ENCODE data around the gene MYO19. TPM values are rescaled to one million over a fixed set of nuclear protein-coding genes. Genes with fewer than 3 reads are reported as not detected.

Gene MYO19
- total and polyA plus RNA-seq, 2 experiments from 2014 or later = 14.9 to 34.4 TPM

DNA sequence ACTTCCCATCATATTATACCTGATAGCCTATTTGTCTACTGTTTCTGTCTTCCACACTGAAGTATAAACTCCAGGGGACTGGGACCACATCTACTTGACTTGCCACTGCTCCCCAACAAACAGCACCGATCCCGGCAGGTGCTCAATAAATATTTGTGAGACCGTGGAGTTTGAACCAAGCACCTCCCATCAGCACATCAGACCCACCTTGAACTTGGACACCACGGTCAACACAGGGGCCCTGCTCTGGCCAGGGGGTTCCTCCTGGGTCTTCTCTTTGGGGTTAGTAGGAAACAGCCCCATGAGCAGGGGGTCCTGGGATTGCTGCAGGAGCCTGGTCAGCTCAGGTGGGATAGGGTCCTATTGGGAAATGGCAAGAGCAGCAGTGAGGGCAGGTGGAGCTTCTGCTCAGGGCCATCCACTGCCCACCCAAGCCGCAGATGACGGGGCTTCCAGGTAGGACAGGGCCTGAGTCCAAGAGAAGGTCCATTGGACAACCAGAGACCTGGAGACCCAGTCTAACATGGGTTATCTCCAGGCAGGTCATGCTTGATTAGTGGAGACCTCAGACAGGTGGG lies 28.3 kb downstream of the MYO19 start:
- no peak overlapping the region for H3K4me3 ChIP-seq
- H3K27me3 ChIP-seq (replicated peaks; ENCODE audit: insufficient read depth) = no peaks in the 10 kb centered on the region
- H3K4me1 ChIP-seq (ENCODE audit: insufficient read depth) = no peaks in the 10 kb centered on the region
- peaks cover 6% of the 10 kb centered on the region; the same call in 1 of the 2 replicates for H3K36me3 ChIP-seq (ENCODE audit: low read depth)
- TF ChIP-seq EZH2phosphoT487 (IDR thresholded peaks at IDR 0.05; ENCODE audit: insufficient read depth, low read depth) = no peak
- no peak for TF ChIP-seq EZH2 (IDR thresholded peaks at IDR 0.05; ENCODE audit: insufficient read depth, poor library complexity, severe bottlenecking)
- no peaks in the 10 kb centered on the region for H3K79me2 ChIP-seq (ENCODE audit: insufficient read depth)
- H2AFZ ChIP-seq = no peak overlapping the region
- H4K20me1 ChIP-seq (ENCODE audit: insufficient read depth) = no peaks in the 10 kb centered on the region
- H3K9me2 ChIP-seq (ENCODE audit: insufficient read depth) = no peaks in the 10 kb centered on the region
- no peaks in the 10 kb centered on the region for H3K9me3 ChIP-seq (ENCODE audit: low read depth)
- DNase-seq = no peak
- 80 to 81% methylated on average over 6 of the region's 6 CpGs for WGBS, 2 experiments (ENCODE audit: low coverage in 1 of 2, low lambda C conversion rate in 2 of 2, missing lambda C conversion rate in 2 of 2)
- in situ Hi-C loops (cut with MboI) = loop anchor here (25.0 kb wide), 2 partner anchors 669 to 1419 kb away; no protein-coding TSS in a partner anchor
- H3F3A ChIP-seq (ENCODE audit: insufficient read depth) = no peaks in the 10 kb centered on the region
- no peak overlapping the region for H3K9ac ChIP-seq
- H3K4me2 ChIP-seq (ENCODE audit: unreplicated experiment) = no peak overlapping the region
- no peak overlapping the region for H3K27ac ChIP-seq

DNA sequence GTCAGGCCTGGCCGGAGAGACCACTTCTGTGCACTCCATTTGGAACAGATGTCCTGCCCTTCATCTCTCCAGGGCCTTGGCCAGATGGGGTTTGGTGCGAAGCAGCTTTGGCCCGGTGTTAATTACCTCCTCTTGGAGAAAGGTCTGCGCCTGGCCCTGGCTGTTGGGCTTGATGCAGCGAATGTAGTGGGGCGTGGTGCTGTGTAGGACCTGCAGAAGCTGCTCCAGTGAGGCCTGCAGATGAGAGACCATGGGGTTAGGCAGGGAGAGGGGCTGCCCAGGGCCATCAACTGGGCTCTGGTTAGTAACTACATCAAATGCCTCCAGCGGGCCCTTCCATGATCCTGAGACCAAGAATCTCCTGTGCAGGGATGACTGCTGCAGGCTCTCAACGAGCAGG lies 29.5 kb downstream of the MYO19 start:
- no peaks in the 10 kb centered on the region for H4K20me1 ChIP-seq (ENCODE audit: insufficient read depth)
- H3K9me2 ChIP-seq (ENCODE audit: insufficient read depth) = no peaks in the 10 kb centered on the region
- in situ Hi-C loops (cut with MboI) = loop anchor here (25.0 kb wide), 2 partner anchors 668 to 1418 kb away; no protein-coding TSS in a partner anchor
- no peak overlapping the region for H3K9ac ChIP-seq
- H3K4me2 ChIP-seq (ENCODE audit: unreplicated experiment) = no peak overlapping the region
- H3K36me3 ChIP-seq (ENCODE audit: low read depth) = peaks cover 6% of the 10 kb centered on the region; the same call in 1 of the 2 replicates
- TF ChIP-seq EZH2 (IDR thresholded peaks at IDR 0.05; ENCODE audit: insufficient read depth, poor library complexity, severe bottlenecking) (no peak), EZH2phosphoT487 (IDR thresholded peaks at IDR 0.05; ENCODE audit: insufficient read depth, low read depth) (no peak)
- no peak overlapping the region for H3K27ac ChIP-seq
- no peaks in the 10 kb centered on the region for H3K79me2 ChIP-seq (ENCODE audit: insufficient read depth)
- no peak overlapping the region for H3K4me3 ChIP-seq
- H3F3A ChIP-seq (ENCODE audit: insufficient read depth) = no peaks in the 10 kb centered on the region
- H3K4me1 ChIP-seq (ENCODE audit: insufficient read depth) = no peaks in the 10 kb centered on the region
- H2AFZ ChIP-seq = no peak overlapping the region
- 97 to 98% methylated on average over 8 of the region's 8 CpGs for WGBS, 2 experiments (ENCODE audit: low coverage in 1 of 2, low lambda C conversion rate in 2 of 2, missing lambda C conversion rate in 2 of 2)
- H3K27me3 ChIP-seq (replicated peaks; ENCODE audit: insufficient read depth) = no peaks in the 10 kb centered on the region
- no peaks in the 10 kb centered on the region for H3K9me3 ChIP-seq (ENCODE audit: low read depth)
- no peak for DNase-seq

DNA sequence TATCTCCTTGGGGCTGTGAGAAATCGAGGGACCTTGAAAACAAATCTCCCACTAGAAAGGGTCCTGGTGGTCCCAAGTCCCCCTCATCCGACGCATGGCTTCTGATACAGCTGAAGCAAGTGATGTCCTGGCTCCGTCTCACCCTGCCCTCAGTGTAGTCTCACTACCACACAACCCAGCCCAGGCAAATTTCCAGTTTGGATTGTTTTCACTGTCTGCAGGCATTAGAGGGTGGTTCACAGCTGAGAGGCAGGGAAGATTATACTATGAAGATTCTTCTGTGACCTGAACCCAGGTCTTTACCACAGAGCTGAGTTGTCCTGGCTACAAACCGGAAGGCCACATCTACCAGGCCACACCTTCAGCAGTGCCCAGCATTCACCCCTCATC lies 30.5 kb downstream of the MYO19 start:
- Histone ChIP-seq H4K20me1 (ENCODE audit: insufficient read depth) (no peaks in the 10 kb centered on the region), H3K79me2 (ENCODE audit: insufficient read depth) (no peaks in the 10 kb centered on the region), H3K9ac (no peak overlapping the region), H3F3A (ENCODE audit: insufficient read depth) (no peaks in the 10 kb centered on the region), H3K9me2 (ENCODE audit: insufficient read depth) (no peaks in the 10 kb centered on the region), H3K27me3 (replicated peaks; ENCODE audit: insufficient read depth) (no peaks in the 10 kb centered on the region), H3K4me2 (ENCODE audit: unreplicated experiment) (no peak overlapping the region), H3K36me3 (ENCODE audit: low read depth) (peaks cover 6% of the 10 kb centered on the region; the same call in 1 of the 2 replicates), H3K4me3 (no peak overlapping the region), H3K4me1 (ENCODE audit: insufficient read depth) (no peaks in the 10 kb centered on the region), H2AFZ (no peak overlapping the region), H3K9me3 (ENCODE audit: low read depth) (no peaks in the 10 kb centered on the region), H3K27ac (no peak overlapping the region)
- TF ChIP-seq EZH2phosphoT487 (IDR thresholded peaks at IDR 0.05; ENCODE audit: insufficient read depth, low read depth) (no peak), EZH2 (IDR thresholded peaks at IDR 0.05; ENCODE audit: insufficient read depth, poor library complexity, severe bottlenecking) (no peak)
- DNase-seq = no peak
- WGBS, 2 experiments (ENCODE audit: low coverage in 1 of 2, low lambda C conversion rate in 2 of 2, missing lambda C conversion rate in 2 of 2) = 93 to 99% methylated on average over 5 of the region's 5 CpGs
- in situ Hi-C loops (cut with MboI) = loop anchor here (25.0 kb wide), 2 partner anchors 667 to 1417 kb away; no protein-coding TSS in a partner anchor

DNA sequence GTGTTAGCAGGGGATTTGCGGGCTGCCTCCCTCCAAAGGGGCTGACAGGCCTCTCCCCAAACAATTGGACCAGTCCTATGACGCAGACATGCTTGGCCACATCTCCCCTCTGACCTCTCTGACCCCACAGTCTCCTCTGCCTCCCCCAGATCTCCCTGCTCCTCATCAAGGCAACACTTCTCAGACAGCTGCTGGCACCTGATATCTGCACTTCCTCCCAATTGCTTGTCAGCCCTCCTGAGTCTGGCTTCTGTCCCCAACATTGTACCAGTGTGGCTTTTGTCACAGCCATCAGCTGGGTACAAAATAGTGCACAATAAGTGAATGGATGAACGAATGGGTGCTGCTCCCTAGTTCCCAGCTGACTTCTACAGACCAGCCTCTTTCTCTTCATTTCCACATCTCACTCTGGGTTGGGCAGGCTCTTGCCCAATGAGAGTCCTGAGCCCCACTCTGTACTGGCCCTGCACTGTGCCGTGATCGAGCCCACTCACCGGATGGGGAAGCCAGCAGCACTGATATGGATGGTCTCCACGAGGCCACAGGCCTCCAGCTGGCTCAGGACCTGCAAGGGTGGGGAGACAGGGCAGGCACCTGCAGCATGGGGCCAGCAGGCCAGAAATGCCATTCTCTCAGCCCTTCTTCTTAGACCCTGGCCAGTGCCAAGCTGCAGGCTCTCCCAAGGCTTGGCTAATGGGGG lies 31.1 kb downstream of the MYO19 start:
- Histone ChIP-seq H3K9me2 (ENCODE audit: insufficient read depth) (no peaks in the 10 kb centered on the region), H3K4me1 (ENCODE audit: insufficient read depth) (no peaks in the 10 kb centered on the region), H3K4me2 (ENCODE audit: unreplicated experiment) (no peak overlapping the region), H3K27me3 (replicated peaks; ENCODE audit: insufficient read depth) (no peaks in the 10 kb centered on the region), H3K4me3 (no peak overlapping the region), H3K9ac (no peak overlapping the region), H3K9me3 (ENCODE audit: low read depth) (no peaks in the 10 kb centered on the region), H3K27ac (no peak overlapping the region), H4K20me1 (ENCODE audit: insufficient read depth) (no peaks in the 10 kb centered on the region), H3K79me2 (ENCODE audit: insufficient read depth) (no peaks in the 10 kb centered on the region), H3F3A (ENCODE audit: insufficient read depth) (no peaks in the 10 kb centered on the region), H2AFZ (no peak overlapping the region), H3K36me3 (ENCODE audit: low read depth) (peaks cover 6% of the 10 kb centered on the region; the same call in 1 of the 2 replicates)
- no peak for DNase-seq
- in situ Hi-C loops (cut with MboI) = loop anchor here (25.0 kb wide), 2 partner anchors 666 to 1416 kb away; no protein-coding TSS in a partner anchor
- 79 to 83% methylated on average over 7 of the region's 7 CpGs for WGBS, 2 experiments (ENCODE audit: low coverage in 1 of 2, low lambda C conversion rate in 2 of 2, missing lambda C conversion rate in 2 of 2)
- no peak for TF ChIP-seq EZH2 (IDR thresholded peaks at IDR 0.05; ENCODE audit: insufficient read depth, poor library complexity, severe bottlenecking)
- no peak for TF ChIP-seq EZH2phosphoT487 (IDR thresholded peaks at IDR 0.05; ENCODE audit: insufficient read depth, low read depth)

Data from GM23248 (cell line).